ENCODE results near the gene UTP14C.
"Not testable (repeated sequence)": the region's sequence is repeated elsewhere in the genome, so short reads cannot be mapped to it uniquely, and the experiment has no call there.

Gene UTP14C, protein sequence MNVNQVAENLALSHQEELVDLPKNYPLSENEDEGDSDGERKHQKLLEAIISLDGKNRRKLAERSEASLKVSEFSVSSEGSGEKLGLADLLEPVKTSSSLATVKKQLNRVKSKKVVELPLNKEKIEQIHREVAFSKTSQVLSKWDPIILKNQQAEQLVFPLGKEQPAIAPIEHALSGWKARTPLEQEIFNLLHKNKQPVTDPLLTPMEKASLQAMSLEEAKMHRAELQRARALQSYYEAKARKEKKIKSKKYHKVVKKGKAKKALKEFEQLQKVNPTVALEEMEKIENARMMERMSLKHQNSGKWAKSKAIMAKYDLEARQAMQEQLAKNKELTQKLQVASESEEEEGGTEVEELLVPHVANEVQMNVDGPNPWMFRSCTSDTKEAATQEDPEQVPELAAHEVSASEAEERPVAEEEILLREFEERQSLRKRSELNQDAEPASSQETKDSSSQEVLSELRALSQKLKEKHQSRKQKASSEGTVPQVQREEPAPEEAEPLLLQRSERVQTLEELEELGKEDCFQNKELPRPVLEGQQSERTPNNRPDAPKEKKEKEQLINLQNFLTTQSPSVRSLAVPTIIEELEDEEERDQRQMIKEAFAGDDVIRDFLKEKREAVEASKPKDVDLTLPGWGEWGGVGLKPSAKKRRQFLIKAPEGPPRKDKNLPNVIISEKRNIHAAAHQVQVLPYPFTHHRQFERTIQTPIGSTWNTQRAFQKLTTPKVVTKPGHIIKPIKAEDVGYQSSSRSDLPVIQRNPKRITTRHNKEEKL

DNA sequence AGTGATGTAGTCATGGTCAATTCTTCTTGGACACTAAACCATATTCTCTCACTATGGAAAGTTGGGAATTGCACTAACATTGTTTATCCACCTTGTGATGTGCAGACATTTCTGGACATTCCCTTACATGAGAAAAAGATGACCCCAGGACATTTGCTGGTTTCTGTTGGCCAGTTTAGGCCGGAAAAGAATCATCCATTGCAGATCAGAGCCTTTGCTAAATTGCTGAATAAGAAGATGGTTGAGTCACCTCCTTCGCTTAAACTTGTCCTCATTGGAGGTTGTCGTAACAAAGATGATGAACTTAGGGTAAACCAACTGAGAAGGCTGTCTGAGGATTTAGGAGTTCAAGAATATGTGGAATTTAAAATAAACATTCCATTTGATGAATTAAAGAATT, at the start of gene UTP14C:
TSS of gene UTP14C (plus strand) at position 211 of the 400 bp plus-strand sequence. CDS start 4,114 bp downstream, outside the sequence.
- DNase-seq, result no peak

DNA sequence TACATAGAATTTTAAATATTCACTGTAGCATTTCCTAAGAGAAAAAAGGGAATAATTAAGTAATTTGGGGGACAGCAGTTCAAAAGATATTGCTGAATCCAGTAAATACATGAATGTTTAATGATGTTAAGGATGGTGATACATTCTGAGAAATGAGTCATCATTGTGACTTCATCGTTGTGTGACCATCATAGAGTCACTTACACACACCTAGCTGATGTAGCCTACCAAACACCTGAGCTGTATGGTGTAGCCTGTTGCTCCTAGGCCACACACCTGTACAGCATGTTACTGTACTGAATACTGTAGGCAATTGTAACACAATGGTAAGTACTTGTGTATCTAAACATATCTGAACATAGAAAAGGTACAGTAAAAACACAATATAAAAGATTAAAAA, 48.1 kb upstream of the UTP14C start:
- DNase-seq, result no peak

DNA sequence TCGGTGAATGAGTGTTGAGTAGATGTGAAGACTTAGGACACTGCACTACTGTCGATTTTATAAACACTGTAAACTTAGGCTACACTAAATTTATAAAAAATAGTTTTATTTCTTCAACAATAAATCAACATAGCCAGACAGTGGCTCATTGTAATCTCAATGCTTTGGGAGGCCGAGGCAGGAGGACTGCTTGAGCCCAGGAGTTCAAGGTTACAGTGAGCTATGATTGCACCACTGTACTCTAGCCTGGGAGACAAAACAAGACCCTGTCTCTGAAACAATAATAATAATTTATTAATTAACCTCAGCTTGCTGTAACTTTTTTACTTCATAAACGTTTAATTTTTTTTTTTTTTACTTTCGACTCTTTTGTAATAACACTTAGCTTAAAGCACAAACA, 47.6 kb upstream of the UTP14C start:
- DNase-seq, result no peak

DNA sequence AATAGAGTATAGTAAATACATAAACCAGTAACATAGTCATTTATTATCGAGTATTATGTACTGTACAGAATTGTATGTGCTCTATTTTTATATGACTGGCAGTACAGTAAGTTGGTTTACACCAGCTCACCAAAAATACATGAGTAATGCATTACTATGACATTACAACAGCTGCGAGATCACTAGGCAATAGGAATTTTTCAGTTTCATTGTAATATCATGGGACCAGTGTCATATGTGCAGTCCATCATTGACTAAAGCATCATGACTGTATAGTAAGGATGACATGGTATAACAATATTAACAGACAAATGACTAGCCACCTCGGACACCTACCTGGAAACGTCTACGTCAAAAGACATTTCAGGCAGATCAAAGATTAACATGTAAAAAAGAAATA, 46.9 kb upstream of the UTP14C start:
- no peak for DNase-seq

DNA sequence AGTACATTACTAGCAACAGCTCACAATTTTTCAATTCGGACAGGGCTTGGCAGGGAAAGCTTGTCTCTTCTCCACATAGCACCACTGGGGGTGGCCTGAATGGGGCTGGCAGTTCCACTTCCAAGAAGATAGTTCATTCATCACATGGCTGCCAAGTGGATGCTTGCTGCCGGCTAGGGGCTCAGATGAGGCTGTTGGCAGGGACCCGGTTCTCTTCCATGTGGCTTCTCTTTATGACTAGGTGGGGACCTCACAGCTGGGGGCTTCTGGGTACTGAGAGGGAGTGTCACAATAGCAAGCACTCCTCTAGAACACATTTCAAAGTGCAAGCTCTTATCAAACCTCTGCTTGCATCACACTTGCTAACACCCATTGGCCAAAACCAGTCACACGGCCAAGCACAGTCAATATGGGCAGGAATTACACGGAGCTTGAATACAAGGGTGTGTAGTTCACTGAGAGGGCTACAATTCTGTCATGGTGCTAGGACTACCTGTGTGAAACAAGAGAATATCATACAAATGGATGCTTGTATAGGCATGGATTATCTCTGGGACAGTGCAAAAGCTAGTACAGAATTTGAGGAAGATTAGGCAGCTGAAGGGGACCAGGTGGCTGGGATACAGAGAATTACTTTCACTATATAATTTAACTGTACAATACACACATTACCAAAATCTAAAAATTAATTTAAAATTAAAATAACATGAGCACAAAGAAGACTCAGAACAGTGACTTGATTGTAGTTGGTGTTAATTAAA, 45.5 kb upstream of the UTP14C start:
- DNase-seq, result no peak

DNA sequence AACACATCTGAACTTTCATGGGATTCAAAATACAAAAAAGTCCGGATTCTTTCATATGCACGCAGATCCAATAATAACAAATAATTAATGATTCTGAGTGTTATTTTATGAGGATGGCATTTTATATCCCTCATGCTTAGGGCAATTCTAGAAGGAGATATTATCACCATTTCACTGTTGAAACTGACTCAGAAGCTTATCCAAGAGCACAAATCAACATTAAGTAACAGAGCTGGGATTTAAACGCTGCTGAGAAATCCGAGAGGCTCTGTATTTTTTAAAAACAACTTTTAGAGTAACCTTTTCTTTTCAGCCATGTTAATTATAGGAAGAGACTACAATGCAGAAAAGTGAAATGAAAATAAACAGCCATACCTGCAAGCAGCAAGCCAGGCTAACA, 43.6 kb upstream of the UTP14C start:
- DNase-seq, result no peak

DNA sequence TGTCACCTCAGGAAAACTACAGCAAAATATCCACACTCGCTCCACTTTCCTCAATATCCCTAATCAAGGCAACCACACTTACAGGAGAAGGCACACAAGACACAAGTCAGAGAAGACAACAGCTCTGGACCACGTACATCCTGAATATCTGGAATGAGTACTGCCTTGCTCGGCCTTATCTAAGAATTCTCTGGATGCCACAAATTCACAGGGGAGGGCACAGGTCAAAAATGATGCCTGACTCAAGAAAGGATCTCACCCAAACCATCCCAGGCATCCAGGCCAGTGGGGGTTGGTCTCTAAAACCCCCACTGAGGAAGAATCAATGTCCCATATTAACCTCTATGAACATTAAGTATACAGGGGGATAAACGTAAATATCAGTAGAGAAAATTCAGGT, 43.1 kb upstream of the UTP14C start:
- no peak for DNase-seq

DNA sequence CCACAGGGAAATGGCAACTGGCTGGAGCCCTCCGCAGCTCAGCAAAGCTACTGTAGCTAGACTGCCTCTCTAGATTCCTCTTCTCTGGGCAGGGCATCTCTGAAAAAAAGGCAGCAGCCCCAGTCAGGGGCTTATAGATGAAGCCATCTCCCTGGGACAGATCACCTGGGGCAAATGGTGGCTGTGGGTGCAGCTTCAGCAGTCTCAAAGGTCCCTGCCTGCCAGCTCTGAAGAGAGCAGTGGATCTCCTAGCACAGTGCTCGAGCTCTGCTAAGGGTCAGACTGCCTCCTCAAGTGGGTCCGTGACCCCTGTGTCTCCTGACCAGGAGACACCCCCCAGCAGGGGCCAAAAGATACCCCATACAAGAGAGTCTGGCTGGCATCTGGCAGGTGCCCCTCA, 41.2 kb upstream of the UTP14C start:
- DNase-seq, result not testable (repeated sequence)

DNA sequence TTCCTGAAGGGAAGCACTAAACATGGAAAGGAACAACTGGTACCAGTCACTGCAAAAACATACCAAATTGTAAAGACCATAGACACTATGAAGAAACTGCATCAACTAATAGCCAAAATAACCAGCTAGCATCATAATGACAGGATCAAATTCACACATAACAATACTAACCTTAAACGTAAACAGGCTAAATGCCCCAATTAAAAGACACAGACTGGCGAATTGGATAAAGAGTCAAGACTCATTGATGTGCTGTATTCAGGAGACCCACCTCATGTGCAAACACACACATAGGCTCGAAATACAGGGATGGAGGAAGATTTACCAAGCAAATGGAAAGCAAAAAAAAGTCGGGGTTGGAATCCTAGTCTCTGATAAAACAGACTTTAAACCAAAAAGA, 39.6 kb upstream of the UTP14C start:
- DNase-seq, result not testable (repeated sequence)

DNA sequence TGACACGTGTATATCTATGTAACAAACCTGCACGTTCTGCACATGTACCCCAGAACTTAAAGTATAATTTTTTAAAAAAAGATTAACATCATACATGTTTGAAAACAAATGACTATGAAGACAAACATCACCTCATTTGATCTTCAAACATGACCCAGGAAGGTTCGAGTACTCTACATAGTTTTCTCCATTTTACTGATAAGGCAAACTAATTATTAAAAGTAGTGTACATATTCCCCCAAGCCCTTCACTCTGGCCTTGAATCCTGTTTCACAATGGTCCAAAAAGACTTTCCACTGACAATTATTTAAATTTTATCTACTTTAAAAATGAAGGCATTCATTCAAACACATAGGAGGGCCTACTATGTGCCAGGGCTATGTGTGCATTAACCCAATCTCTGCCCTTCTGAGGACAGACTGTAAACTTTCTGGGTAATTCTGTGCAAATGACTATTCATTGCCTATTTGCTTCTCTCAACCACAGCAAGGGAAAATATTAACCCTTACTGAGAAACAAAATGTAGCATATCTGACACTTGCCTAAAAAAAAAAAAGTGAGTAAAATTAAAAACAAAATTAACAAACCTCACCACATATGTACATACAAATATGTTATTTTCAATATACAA, 35.4 kb upstream of the UTP14C start:
- DNase-seq, result no peak

DNA sequence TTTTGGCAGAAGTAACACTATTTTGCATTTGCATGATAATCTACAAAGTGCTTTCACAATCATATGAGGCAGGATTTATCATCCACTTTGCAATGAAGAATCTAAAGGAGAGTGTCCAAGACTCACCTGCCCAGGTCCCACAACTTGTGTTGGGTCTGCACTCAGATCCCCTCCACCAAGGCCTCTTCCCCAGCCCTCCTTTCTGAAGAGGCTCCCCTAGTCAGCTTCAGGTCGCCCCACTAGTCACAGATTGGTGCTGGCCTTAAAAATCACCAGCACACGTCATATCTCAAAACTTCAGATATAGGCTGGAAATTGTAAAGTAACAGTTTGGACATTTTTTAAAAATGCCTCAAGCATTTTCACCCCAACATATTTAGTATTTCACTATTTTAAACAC, 30.8 kb upstream of the UTP14C start:
- DNase-seq, result no peak

DNA sequence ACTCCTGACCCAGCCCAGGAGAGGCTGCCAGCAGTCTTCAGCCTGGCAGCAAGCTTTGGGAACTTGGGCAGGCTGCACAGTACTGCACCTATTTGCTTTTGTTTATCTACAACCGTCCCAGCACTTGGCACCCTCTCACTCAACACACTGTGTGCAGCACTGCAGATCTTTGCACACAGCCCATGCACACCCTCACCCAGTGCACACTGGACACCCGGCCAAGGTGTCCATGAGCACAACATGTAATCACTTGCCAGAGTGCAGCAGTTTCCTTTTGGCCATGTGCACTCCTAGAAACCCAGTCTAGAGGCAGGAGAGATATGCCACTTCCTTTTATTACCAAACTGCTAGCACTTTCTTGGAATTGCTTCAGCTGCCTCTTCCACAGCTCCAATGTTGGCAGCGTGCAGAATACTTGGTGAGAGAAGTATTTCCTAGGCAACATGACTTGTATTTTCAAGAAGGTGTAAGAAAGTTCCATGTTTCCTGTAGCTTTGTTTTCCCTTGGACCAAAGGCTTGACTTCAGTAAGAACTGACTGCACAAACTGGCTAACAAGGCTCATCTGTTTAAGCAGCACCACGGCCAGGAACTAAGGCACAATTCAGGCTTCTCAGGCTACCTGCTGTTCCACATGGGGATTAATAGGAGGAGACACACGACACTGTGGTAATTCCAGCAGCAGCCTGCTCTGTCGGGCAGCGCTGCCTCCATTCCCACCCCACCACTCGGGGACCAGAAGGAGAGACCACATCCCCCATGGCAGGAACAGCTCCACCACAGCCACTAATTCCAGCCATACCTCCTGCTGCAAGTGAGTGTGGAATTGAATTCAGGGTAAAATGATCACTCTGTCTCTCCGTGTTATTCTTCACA, 28.6 kb upstream of the UTP14C start:
- no peak for DNase-seq

DNA sequence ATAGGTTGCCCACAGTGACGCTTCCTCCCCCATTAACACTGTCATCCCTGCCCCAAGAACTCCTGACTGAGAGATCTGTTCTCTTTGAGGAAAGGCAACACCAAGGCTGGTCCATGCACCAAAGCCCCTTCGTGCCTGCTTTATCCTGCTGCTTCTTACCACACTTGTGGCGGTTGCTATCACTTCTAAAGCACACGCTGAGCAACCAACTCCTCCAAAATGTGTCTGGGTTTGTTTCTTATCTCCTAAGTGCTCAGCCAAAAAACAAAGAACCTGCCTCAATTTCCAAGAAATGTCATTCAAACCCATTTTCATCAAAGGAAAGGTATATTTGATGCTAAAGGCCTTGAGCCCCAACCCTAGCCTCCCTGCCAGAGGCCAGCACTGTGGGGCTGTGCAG, 27.9 kb upstream of the UTP14C start:
- DNase-seq, result no peak

DNA sequence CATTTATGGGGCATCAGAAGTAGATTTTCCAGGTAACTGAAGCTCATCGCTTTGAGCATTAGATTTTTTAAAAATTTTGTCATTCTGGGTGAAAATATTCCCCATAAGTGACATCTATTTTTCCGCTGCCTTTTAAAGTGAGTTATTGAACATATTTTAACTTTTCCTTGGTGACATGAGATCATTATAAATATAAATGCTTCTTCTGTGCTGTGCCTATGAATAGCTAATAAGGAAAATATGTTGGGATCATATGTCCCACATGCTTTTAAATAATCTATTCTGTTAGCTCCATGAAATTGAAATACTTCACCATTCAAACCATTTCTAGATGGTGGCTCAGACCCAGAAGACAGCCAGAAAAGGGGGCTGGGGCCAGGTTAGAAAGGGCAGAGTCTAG, 27.3 kb upstream of the UTP14C start:
- DNase-seq, result no peak

DNA sequence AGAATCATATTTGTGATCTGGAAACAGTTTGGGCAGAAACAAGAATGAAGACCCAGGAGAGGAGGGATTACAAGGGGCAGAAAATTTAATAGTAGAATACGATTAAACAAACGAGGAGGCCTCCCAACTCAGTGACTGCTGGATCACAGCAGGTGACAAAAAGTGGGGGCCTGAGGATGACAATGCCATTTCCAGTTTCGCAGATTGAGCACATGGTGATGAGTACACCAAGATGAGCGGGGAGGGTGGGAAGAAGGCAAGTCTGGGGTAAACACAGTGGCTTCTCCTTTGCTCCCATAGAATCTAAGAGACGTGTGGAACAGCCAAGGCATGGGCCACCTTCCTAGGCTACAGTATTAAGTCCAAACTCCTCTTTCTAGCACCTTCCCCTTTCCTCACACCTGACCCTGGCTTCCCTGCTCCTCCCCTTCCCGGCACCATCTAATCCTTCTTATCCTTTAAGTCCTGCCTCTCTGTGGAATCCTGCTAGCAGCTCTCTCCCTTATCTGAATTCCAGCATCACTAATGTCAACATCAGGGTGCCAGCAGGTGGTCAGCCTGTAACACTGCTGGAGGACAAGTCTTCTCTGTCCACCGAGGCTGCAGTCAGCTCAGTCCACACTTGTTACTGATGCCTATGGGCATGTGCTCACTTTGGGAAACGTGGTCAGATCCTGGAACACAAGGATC, 26.7 kb upstream of the UTP14C start:
- no peak for DNase-seq

DNA sequence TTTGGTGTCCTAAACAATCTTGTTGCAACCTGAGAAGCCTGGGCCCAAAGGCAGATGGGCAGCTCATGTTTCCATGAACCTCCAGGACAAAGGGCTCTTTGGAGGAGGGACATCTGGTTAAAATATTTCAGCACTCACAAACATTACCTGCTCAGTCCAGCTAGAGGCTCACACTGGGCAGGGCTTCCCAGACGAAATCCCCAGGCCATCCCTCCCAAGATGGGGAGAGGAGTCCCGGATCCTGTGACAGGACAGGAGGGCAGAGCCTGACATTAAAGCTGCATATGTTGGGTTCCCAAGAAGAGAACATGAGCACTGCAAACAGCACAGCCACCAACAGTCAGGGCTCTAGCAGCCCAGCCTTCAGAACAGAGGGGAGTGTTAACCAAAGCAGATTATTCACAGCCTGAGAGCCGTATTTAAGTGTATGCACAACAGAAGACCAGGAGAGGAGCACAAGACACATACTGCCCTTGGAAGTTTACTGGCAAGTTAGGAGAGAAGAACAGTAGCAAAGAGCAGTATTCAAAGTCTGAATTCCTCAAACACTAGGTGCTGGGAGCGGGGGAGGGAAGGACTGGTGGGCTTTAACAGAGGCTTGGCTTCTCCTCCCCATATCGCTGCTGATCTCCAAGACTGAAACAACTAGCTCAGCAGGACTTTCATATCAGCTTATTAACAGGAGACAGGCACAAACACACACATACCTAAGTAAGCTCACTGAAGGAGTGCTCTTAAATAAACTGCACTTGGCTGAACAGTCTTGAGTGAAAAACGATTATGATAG, 25.6 kb upstream of the UTP14C start:
- no peak for DNase-seq

DNA sequence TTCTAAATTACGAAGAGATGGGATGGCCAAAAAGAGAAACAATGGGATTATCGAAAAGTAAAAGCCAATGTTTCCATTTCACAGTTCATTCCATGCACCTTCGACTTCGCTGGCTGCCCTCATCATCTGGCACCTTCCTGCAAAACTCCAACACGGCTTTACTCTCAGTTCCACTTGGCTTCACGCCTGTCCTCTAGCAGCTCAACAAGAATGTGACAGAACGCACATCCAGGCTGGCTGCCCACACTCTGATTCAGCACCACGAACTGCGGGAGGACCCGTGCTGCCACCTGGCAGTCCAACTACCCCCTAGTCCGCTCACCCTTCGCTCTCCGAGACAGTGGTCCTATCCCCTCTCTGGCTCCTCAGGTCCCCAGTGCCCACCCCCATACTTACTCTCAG, 25.0 kb upstream of the UTP14C start:
- DNase-seq, result no peak

DNA sequence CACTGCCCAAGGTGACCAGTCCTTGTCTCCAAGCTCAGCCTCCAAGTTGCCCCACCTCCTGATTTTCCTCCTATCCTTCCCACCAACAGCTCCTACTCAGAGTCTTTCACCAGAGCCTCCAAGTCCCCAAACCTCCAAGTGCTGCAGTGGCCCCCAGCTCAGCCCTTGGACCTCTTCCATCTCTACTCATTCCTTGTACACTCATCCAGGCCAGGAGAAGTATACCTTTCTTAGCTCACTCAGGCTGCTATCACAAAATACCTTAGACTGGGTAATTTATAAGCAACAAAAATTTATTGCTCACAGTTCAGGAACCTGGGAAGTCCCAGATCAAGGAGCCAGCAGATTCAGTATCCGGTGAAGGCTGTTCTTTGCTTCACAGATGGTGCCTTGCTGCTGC, 24.6 kb upstream of the UTP14C start:
- DNase-seq, result no peak

DNA sequence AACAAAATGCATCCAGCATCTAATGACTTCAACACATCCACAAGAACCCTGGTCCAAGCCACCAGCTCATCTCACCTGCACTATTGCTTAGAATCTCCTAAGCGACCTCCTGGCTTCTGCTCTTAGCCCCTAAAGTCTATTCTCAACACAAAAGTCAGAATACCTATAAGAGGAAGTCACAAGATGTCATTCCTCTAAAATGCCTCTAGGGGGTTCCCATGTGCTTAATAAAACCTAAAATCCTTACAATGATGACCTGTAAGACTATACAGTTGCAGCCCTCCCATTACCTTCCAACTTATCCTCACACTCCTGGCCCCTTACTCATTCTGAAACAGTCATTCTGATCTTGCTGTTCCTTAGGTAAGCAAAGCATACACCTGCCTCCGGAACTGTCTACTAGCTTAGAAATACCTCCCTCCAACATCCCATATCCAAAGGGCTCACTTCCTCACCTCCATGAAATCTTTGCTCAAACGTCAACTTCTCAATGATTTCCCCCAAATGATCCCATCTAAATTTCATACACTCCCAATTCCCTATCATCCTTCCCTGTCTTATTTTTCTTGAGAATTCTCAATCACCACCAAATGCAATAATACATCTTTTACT, 23.3 kb upstream of the UTP14C start:
- DNase-seq, result no peak

DNA sequence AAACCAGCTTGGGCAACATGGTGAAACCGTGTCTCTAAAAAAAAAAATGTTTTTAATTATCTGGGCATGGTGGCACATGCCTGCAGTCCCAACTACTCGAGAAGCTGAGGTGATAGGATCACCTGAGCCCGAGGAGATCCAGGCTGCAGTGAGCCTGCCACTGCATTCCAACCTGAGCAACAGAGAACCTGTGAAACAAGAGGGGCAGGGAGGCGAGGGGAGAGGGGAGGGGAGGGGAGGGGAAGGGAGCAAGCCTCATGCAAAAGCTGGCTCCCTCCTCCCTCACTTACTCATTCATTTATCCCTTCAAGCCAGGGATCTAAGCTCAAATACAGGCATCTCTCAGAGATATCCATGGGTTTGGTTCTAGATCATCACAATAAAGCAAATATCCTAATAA, 22.1 kb upstream of the UTP14C start:
- DNase-seq, result no peak

Measured in NK-92 treated with Interleukin-12 subunit alpha and Interleukin-12 subunit beta, amount 100 ng/mL, for 24 hours (cell line).